GM19397 (cell line): Measurements from ENCODE around the gene STUM.

Source experiments
- ATAC-seq: cut with Tn5 transposase; IDR thresholded peaks from one replicate; pipeline ENCODE4 v1.9.1; 2021; ENCODE audit warnings: mild to moderate bottlenecking, moderate library complexity; ENCODE audit not compliant: unreplicated experiment

STUM gene

GRCh38 chr1:226558036-226558650 is 9.6 kb downstream of the STUM start:
- no peak for ATAC-seq

GRCh38 chr1:226560243-226560642 is 11.7 kb downstream of the STUM start:
- no peak for ATAC-seq

- ATAC-seq = no peak
Measured at GRCh38 chr1:226562989-226563388, 14.4 kb downstream of the STUM start.

- no peak for ATAC-seq
Measured at GRCh38 chr1:226563666-226564065, 15.1 kb downstream of the STUM start.

- no peak for ATAC-seq
Measured at GRCh38 chr1:226565476-226565875, 16.9 kb downstream of the STUM start.

- ATAC-seq = no peak
Measured at GRCh38 chr1:226566234-226566633, 17.7 kb downstream of the STUM start.

- no peak for ATAC-seq
Measured at GRCh38 chr1:226566760-226567159, 18.2 kb downstream of the STUM start.

GRCh38 chr1:226568077-226568831 is 19.7 kb downstream of the STUM start:
- no peak for ATAC-seq

- no peak for ATAC-seq
Measured at GRCh38 chr1:226568975-226569741, 20.6 kb downstream of the STUM start.

GRCh38 chr1:226569879-226570547 is 21.4 kb downstream of the STUM start:
- ATAC-seq = no peak

- no peak for ATAC-seq
Measured at GRCh38 chr1:226571893-226572292, 23.3 kb downstream of the STUM start.

GRCh38 chr1:226572325-226572726 is 23.8 kb downstream of the STUM start:
- ATAC-seq = no peak

- ATAC-seq = no peak
Measured at GRCh38 chr1:226574044-226574443, 25.5 kb downstream of the STUM start.

GRCh38 chr1:226574591-226575435 is 26.2 kb downstream of the STUM start:
- ATAC-seq = no peak

- no peak for ATAC-seq
Measured at GRCh38 chr1:226575436-226575720, 26.8 kb downstream of the STUM start.

- no peak for ATAC-seq
Measured at GRCh38 chr1:226575739-226576378, 27.3 kb downstream of the STUM start.

GRCh38 chr1:226576601-226577000 is 28.0 kb downstream of the STUM start:
- no peak for ATAC-seq

- no peak for ATAC-seq
Measured at GRCh38 chr1:226577401-226578180, 29.0 kb downstream of the STUM start.

GRCh38 chr1:226578946-226579578 is 30.5 kb downstream of the STUM start:
- ATAC-seq = no peak
